HT-29 (cell line): ENCODE data around the gene LY6G6F. TPM values are rescaled to one million over a fixed set of nuclear protein-coding genes. Genes with fewer than 3 reads are reported as not detected.

ENCODE experiments used
- DNase-seq: peaks from one replicate; pipeline ENCODE4 v3.0.0-alpha.2; 2015; ENCODE audit warnings: low spot score
- small RNA-seq: library from RNA; depleted of rRNA; stranded (forward); fragments of <200 nt; gene quantifications from one replicate; pipeline ENCODE3, GENCODE V24; 2014
- total RNA-seq: library from RNA; depleted of rRNA; stranded (reverse); fragments of >200 nt; shearing (Covaris generic); gene quantifications from 2 replicates; pipeline ENCODE4 v1.2.3, GENCODE V29; 2014; rRNA removed

LY6G6F gene
- total RNA-seq, 1 experiment from 2014 or later, result not detected

DNA sequence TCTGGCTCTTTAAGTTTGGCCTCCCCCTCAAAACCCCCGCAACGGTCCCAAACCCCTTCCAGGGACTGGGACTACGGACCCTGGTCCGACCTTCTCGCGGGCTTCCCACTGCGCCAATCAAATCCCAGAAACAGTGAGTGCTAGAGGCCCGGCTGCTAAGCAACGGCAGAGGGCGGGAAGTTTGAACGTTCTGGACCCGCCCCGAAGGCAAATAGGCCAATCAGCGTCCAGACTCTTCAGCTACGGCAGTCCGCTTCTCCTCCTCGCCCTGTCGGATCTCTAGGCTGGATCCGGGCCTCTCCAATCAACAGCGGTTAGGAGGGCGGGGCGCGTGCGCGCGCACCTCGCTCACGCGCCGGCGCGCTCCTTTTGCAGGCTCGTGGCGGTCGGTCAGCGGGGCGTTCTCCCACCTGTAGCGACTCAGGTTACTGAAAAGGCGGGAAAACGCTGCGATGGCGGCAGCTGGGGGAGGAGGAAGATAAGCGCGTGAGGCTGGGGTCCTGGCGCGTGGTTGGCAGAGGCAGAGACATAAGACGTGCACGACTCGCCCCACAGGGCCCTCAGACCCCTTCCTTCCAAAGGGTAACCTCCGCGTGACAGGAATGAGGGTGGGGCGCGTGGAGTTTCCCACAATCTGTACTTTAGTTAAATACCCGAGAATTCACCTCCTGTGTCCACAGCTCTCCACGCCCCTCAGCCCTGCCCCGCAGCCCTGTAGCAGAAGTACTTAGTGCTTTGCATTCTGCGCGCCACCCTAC lies 33.2 kb downstream of the LY6G6F start, which contains the start of gene MSH5:
Gene MSH5, plus strand, starts transcription at position 367 of the 758 bp plus-strand sequence. CDS start 462 bp downstream, outside the sequence.
- DNase-seq, result peak; percentile 99

DNA sequence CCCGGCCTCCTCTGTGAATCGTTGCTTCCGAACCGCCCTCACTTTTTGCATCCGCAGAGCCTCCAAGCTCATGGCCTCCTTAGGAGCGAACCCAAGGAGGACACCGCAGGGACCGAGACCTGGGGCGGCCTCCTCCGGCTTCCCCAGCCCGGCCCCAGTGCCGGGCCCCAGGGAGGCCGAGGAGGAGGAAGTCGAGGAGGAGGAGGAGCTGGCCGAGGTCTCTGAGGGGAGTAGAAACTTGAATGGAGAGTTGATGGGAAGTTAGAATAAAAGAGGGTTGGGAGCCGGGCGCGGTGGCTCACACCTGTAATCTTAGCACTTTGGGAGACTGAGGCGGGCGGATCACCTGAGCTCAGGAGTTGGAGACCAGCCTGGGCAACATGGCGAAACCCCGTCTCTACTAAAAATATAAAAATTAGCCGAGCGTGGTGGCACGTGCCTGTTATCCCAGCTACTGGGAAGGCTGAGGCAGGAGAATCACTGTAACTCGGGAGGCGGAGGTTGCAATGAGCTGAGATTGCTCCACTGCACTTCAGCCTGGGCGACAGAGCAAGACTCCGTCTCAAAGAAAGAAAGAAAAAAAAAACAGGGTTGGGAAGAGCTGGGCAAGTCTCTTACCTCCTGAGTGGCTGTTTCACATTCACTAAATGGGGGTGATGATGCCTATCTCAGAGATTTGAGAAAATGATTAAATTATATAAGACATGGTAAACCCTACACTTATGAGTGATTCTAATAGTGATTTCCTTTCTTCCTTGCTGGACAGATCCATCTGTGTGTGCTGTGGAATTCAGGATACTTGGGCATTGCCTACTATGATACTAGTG lies 33.9 kb downstream of the LY6G6F start:
- peak; percentile 32 for DNase-seq

DNA sequence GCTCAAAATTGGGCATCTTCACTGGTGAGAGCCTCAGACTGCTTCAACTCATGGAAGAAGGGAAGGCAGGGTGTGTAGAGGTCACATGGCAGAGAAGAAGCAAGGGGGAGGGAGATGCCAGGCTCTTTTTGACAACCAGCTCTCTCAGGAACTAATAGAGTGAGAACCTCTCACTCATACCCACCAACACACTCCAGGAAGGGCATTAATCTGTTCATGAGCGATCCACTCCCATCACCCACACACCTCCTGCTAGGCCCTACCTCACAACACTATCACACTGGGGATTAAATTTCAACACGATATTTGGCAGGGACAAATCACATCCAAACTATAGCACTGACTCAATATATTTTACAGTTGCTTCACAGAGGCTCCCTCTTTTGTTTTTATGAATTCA lies 35.1 kb downstream of the LY6G6F start:
- no peak for DNase-seq

DNA sequence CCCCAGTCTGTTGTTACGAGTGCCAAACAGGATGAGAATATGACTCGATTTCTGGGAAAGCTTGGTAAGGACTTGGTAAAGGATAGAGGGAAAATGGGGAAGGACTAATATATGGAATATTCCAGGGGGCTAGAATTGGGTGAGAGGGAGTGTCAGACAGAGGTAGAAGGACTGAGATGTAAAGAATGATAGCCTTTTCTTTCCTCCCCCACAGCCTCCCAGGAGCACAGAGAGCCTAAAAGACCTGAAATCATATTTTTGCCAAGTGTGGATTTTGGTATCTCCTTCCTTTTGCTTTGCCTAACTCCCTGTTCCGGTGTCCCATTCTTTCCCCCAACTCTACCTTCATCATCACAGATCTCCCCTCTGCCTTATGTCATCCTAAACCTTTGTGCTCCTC lies 36.2 kb downstream of the LY6G6F start:
- no peak for DNase-seq

DNA sequence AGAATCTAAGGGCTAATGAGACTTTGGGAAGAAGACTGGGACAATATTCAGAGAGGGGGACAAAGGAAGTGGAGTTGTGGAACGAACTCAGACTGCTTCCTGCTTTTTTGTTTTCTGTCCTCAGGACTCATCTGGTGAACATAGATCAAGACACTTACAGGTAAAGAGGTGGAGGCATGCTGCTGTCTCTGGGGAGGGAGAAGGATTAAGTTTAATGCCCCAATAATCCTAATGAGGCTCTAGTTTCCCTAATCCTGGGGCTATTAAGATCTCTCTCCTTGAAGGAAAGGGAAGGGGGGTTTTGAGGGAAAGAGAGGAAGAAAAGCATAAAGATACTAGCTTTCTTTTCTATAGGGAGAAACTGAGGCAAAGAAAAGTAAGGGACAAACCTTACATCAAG lies 37.8 kb downstream of the LY6G6F start:
- DNase-seq, result no peak

DNA sequence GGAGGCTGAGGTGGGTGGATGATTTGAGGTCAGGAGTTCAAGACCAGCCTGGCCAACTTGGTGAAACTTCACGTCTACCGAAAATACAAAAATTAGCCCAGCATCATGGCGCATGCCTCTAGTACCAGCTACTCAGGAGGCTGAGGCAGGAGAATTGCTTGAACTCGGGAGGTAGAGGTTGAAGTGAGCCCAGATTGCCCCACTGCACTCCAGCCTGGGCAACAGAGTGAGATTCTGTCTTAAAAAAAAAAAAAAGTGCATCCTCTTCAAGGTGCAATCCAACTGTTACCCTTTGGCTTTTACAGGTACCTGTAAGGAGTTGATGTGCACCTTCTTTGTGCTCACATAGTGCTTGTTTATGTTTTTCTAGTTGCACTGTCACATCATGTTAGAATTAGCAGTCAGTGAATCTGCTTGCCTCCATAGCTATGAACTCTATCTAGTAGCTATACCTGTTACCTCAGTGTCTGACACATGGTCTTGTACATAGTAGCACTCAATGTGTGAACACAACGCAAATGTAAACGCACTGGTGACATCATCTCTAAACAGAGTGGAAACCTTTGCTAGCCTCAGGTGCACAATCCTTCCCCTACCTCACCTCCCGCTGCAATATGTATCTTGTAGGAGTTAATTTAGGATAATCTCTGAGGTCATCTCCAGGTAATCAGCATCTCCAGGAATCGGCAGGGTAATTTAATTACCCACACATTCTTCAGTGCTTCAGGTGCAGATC lies 42.8 kb downstream of the LY6G6F start:
- no peak for DNase-seq

DNA sequence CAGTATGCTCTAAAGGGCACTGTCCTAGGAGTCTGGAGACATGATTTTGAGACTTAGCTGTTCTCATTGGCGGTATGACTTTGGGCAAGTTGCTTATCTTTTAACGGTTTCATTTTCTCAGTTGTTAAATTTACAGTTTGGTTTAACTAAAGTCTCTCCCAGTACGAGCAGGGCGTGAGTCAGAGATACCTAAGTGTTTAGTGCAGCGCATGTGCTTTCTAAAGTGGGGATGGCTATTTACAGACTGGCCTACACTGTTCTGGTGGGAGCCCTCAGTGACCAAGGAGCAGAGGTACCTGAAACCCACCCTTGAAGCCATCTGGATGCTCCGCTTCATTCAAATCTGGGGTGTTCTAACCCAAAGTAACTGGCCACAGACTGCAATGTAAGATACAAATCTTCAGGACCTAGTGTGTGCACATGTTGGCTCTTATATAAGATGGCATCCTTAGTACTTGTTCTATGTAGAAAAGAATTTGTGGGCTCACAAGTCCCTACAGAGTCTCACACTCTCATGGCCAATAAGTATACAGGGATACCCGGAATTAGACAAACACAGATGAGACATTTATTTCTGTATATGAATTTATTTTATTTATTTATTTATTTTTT lies 43.9 kb downstream of the LY6G6F start:
- DNase-seq, result no peak

DNA sequence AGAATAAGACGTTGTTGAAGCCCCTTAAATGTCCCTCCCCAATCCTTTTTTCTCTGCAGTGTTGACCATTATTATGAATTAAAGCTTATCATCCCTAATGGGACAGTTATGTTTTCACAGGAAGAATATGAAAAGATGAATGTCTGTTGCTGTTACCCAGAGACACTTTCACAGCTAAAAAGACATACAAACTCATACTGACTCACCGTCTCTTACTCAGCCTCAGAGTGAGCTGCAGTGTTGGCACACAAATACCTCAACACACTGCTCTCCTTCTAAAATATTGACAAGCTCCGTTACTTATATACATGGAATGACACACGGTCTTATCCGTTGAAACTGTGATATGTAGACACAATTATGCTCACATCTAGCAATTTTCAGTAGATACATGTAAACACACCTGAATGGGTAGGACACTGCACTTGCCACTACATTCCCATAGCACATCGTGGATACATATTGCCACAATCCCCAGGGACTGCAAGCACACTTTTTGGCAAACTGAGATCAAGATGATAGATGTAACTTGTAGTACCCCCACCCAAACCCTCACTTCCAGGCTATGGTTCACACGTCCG lies 46.2 kb downstream of the LY6G6F start:
- no peak for DNase-seq

DNA sequence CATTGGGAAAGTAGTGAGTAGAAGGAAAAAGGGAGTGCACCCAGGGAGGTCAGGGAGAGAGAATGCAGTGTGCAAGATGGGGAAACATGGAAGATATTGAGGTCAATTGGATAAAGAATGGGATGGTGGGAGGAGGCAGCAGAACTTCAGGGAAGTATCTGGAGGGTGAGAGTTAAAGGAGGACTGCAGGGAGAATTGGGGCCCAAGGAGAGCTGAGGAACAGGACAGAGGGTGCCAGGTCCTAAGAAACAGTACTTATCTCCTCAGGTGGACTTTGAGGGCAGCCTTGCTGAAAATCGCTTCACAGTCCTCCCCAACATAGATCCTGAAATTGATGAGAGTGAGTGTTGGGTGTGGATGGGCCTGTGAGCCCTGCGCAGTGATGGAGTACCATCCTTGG lies 51.6 kb downstream of the LY6G6F start:
- DNase-seq, result no peak

Small RNA genes lying within 50 kb of the gene (small RNA-seq; reads per million reads assigned to genes)
- gene LY6G6D (not detected), gene MIR4646 (not detected), gene RF00019 (not detected), gene RNU6-850P (not detected)

Other genes with a start within 250 kb of the LY6G6F start
- 0.66 and 0.89 TPM in 2 replicates for gene MICB, start 208.7 kb upstream of the LY6G6F start, total RNA-seq
- gene MCCD1, start 177.9 kb upstream of the LY6G6F start, total RNA-seq, result not detected in 2 replicates
- gene DDX39B, start 164.9 kb upstream of the LY6G6F start, total RNA-seq, result 685 and 711 TPM in 2 replicates
- not detected in 2 replicates for gene ATP6V1G2, start 160.3 kb upstream of the LY6G6F start, total RNA-seq
- gene NFKBIL1, start 159.3 kb upstream of the LY6G6F start, total RNA-seq, result 26.4 and 29.2 TPM in 2 replicates
- not detected in 2 replicates for gene LTA, start 134.6 kb upstream of the LY6G6F start, total RNA-seq
- gene TNF, start 131.3 kb upstream of the LY6G6F start, total RNA-seq, result 0.08 TPM in 1 of 2 replicates, not detected in the other
- 0.13 TPM in 1 of 2 replicates, not detected in the other for gene LTB, start 124.4 kb upstream of the LY6G6F start, total RNA-seq
- not detected in 2 replicates for gene LST1, start 120.6 kb upstream of the LY6G6F start, total RNA-seq
- not detected in 2 replicates for gene NCR3, start 113.9 kb upstream of the LY6G6F start, total RNA-seq
- not detected in 2 replicates for gene AIF1, start 91.6 kb upstream of the LY6G6F start, total RNA-seq
- gene PRRC2A, start 86.2 kb upstream of the LY6G6F start, total RNA-seq, result 128 and 172 TPM in 2 replicates
- 307 and 336 TPM in 2 replicates for gene BAG6, start 54.2 kb upstream of the LY6G6F start, total RNA-seq
- 1.8 and 4.2 TPM in 2 replicates for gene APOM, start 51.0 kb upstream of the LY6G6F start, total RNA-seq
- 24.7 and 29.1 TPM in 2 replicates for gene C6orf47, start 46.1 kb upstream of the LY6G6F start, total RNA-seq
- gene GPANK1, start 41.9 kb upstream of the LY6G6F start, total RNA-seq, result 11.7 and 17.2 TPM in 2 replicates
- 219 and 225 TPM in 2 replicates for gene CSNK2B, start 40.8 kb upstream of the LY6G6F start, total RNA-seq
- 3.5 and 3.6 TPM in 2 replicates for gene LY6G5B, start 36.9 kb upstream of the LY6G6F start, total RNA-seq
- gene LY6G5C, start 25.8 kb upstream of the LY6G6F start, total RNA-seq, result 0.76 and 2.1 TPM in 2 replicates
- gene ABHD16A, start 3.5 kb upstream of the LY6G6F start, total RNA-seq, result 32.5 and 37.9 TPM in 2 replicates
- not detected in 2 replicates for gene LY6G6D, start 8.5 kb downstream of the LY6G6F start, total RNA-seq
- not detected in 2 replicates for gene LY6G6C, start 14.9 kb downstream of the LY6G6F start, total RNA-seq
- 0.18 TPM in 1 of 2 replicates, not detected in the other for gene MPIG6B, start 16.5 kb downstream of the LY6G6F start, total RNA-seq
- 107 and 116 TPM in 2 replicates for gene DDAH2, start 22.4 kb downstream of the LY6G6F start, total RNA-seq
- 914 and 960 TPM in 2 replicates for gene CLIC1, start 29.7 kb downstream of the LY6G6F start, total RNA-seq
- gene MSH5, start 33.1 kb downstream of the LY6G6F start, total RNA-seq, result 19.6 and 20.9 TPM in 2 replicates
- gene SAPCD1, start 55.8 kb downstream of the LY6G6F start, total RNA-seq, result 6.3 and 11.6 TPM in 2 replicates
- gene VWA7, start 70.5 kb downstream of the LY6G6F start, total RNA-seq, result 5.6 and 11.2 TPM in 2 replicates
- gene VARS1, start 88.9 kb downstream of the LY6G6F start, total RNA-seq, result 128 and 138 TPM in 2 replicates
- gene LSM2, start 100.1 kb downstream of the LY6G6F start, total RNA-seq, result 77.4 and 93.6 TPM in 2 replicates
- 0.64 and 1.3 TPM in 2 replicates for gene HSPA1L, start 108.4 kb downstream of the LY6G6F start, total RNA-seq
- 379 and 403 TPM in 2 replicates for gene HSPA1A, start 108.7 kb downstream of the LY6G6F start, total RNA-seq
- 655 TPM in 2 replicates for gene HSPA1B, start 120.9 kb downstream of the LY6G6F start, total RNA-seq
- 82.3 and 87.1 TPM in 2 replicates for gene NEU1, start 156.0 kb downstream of the LY6G6F start, total RNA-seq
- 101 and 124 TPM in 2 replicates for gene SLC44A4, start 172.1 kb downstream of the LY6G6F start, total RNA-seq
- gene EHMT2, start 190.8 kb downstream of the LY6G6F start, total RNA-seq, result 85.9 and 98.5 TPM in 2 replicates
- gene ZBTB12, start 195.2 kb downstream of the LY6G6F start, total RNA-seq, result 12.6 and 13.6 TPM in 2 replicates
- gene C2, start 220.9 kb downstream of the LY6G6F start, total RNA-seq, result 0.28 and 0.91 TPM in 2 replicates
- gene CFB, start 239.2 kb downstream of the LY6G6F start, total RNA-seq, result 2.0 and 2.6 TPM in 2 replicates